Brain pericyte (primary cell): ENCODE results near the gene ATP2C2.

Source experiments
- DNase-seq: peaks from one replicate; pipeline ENCODE4 v3.0.0-alpha.2; 2012; ENCODE audit warnings: low read depth, low spot score

ATP2C2 gene

GRCh38 chr16:84366208-84366607, 2.1 kb upstream of the ATP2C2 start:
- no peak for DNase-seq

- DNase-seq, result no peak
Observed at GRCh38 chr16:84367297-84367680, 1.0 kb upstream of the ATP2C2 start.

GRCh38 chr16:84367750-84368307, 509 bp upstream of the ATP2C2 start:
- DNase-seq, result no peak

GRCh38 chr16:84369105-84369504, 767 bp downstream of the ATP2C2 start:
- no peak for DNase-seq

GRCh38 chr16:84369938-84370627, 1.7 kb downstream of the ATP2C2 start:
- no peak for DNase-seq

- DNase-seq, result no peak
Observed at GRCh38 chr16:84370723-84371552, 2.6 kb downstream of the ATP2C2 start.

GRCh38 chr16:84371553-84371865, 3.2 kb downstream of the ATP2C2 start:
- DNase-seq, result no peak

- DNase-seq, result no peak
Observed at GRCh38 chr16:84373907-84374489, 5.7 kb downstream of the ATP2C2 start.

GRCh38 chr16:84378099-84378498, 9.8 kb downstream of the ATP2C2 start:
- DNase-seq, result no peak

- no peak for DNase-seq
Observed at GRCh38 chr16:84378567-84378966, 10.2 kb downstream of the ATP2C2 start.

GRCh38 chr16:84379008-84379708, 10.8 kb downstream of the ATP2C2 start:
- DNase-seq, result no peak

GRCh38 chr16:84379709-84380362, 11.5 kb downstream of the ATP2C2 start:
- DNase-seq, result no peak

- DNase-seq, result no peak
Observed at GRCh38 chr16:84380405-84380804, 12.1 kb downstream of the ATP2C2 start.

- DNase-seq, result no peak
Observed at GRCh38 chr16:84382396-84382795, 14.1 kb downstream of the ATP2C2 start.

GRCh38 chr16:84383106-84383505, 14.8 kb downstream of the ATP2C2 start:
- DNase-seq, result no peak

- DNase-seq, result no peak
Observed at GRCh38 chr16:84386047-84386446, 17.7 kb downstream of the ATP2C2 start.

- no peak for DNase-seq
Observed at GRCh38 chr16:84387021-84387420, 18.7 kb downstream of the ATP2C2 start.

- no peak for DNase-seq
Observed at GRCh38 chr16:84390131-84390785, 21.9 kb downstream of the ATP2C2 start.

- DNase-seq, result no peak
Observed at GRCh38 chr16:84391151-84392030, 23.1 kb downstream of the ATP2C2 start.

GRCh38 chr16:84392031-84392360, 23.7 kb downstream of the ATP2C2 start:
- DNase-seq, result no peak
